CD4-positive, alpha-beta T cell (primary cell): Measurements from ENCODE around the gene SUN3. TPM values are rescaled to one million over a fixed set of nuclear protein-coding genes. Genes with fewer than 3 reads are reported as not detected.
A peak's percentile ranks its signal among the peaks of the same experiment; 100 is the strongest.

Experiments used
- ATAC-seq: fragments of 200-7000 bp; cut with Tn5 transposase; one replicate; pipeline ENCODE4 v1.10.0; 2022; ENCODE audit warnings: mild to moderate bottlenecking; ENCODE audit not compliant: poor library complexity
- CTCF ChIA-PET: fragments of 350-600 bp; sonication (Branson Sonifier 250); formaldehyde crosslinking; loops from one replicate; lab custom pipeline; 2021; ENCODE audit warnings: antibody characterized with exemption, inconsistent platforms; lab: Charles Lee
- POLR2A ChIA-PET: fragments of 350-600 bp; sonication (Branson Sonifier 250); formaldehyde crosslinking; loops from one replicate; lab custom pipeline; 2021; ENCODE audit warnings: antibody characterized with exemption, inconsistent platforms; lab: Charles Lee
- DNase-seq, 14 experiments: peaks; one replicate each; pipeline ENCODE4 v3.0.0-alpha.2; 2013 to 2020; ENCODE audit warnings: mixed read lengths in 2 of 14
- H3K27ac ChIP-seq, 2 donors: one replicate each; pipeline versions ENCODE4 v1.5.1 to v1.7.0; 2013; ENCODE audit warnings: low read length in 2 of 2, low read depth in 1 of 2, mild to moderate bottlenecking in 1 of 2
- H3K27me3 ChIP-seq, 2 experiments: 1 replicate in 1 of 2; 2 replicates in 1 of 2; pipeline versions ENCODE4 v1.6.1 to v1.7.0; 2013; ENCODE audit warnings: low read length in 2 of 2, control low read depth in 1 of 2, mild to moderate bottlenecking in 1 of 2, moderate library complexity in 1 of 2; ENCODE audit not compliant: insufficient read depth in 2 of 2, control insufficient read depth in 1 of 2
- H3K36me3 ChIP-seq: one replicate; pipeline ENCODE4 v1.6.1; 2013; ENCODE audit warnings: low read length, control low read depth; ENCODE audit not compliant: insufficient read depth
- H3K4me1 ChIP-seq: one replicate; pipeline ENCODE4 v1.6.1; 2013; ENCODE audit warnings: low read length, control low read depth; ENCODE audit not compliant: insufficient read depth
- H3K4me3 ChIP-seq: one replicate; pipeline ENCODE4 v1.5.1; 2013; ENCODE audit warnings: mild to moderate bottlenecking, low read length, moderate library complexity
- H3K9me3 ChIP-seq, 2 experiments: 1 replicate in 1 of 2; 2 replicates in 1 of 2; pipeline versions ENCODE4 v1.6.1 to v1.7.0; 2013; ENCODE audit warnings: low read length in 2 of 2, mild to moderate bottlenecking in 2 of 2, control low read depth in 1 of 2, moderate library complexity in 1 of 2; ENCODE audit not compliant: control insufficient read depth in 1 of 2, insufficient read depth in 1 of 2
- H3K27ac Mint-ChIP-seq: one replicate; pipeline ENCODE4 v1.8.0; 2020; ENCODE audit warnings: mixed read lengths
- H3K27me3 Mint-ChIP-seq: one replicate; pipeline ENCODE4 v1.8.0; 2021; ENCODE audit warnings: mixed read lengths
- H3K36me3 Mint-ChIP-seq: one replicate; pipeline ENCODE4 v1.8.0; 2021; ENCODE audit warnings: low read depth, mixed read lengths
- H3K4me1 Mint-ChIP-seq: one replicate; pipeline ENCODE4 v1.8.0; 2021; ENCODE audit warnings: low read depth, mixed read lengths
- H3K4me3 Mint-ChIP-seq: one replicate; pipeline ENCODE4 v1.8.0; 2020; ENCODE audit warnings: mild to moderate bottlenecking, mixed read lengths
- H3K9me3 Mint-ChIP-seq: one replicate; pipeline ENCODE4 v1.8.0; 2020; ENCODE audit warnings: mixed read lengths
- intact Hi-C, 2 experiments: fragments of 100-400 bp; cut with DNase I in 1 of 2; cut with micrococcal nuclease in 1 of 2; formaldehyde crosslinking; loops; one replicate each; pipeline versions ENCODE4 v1.15.1 to v1.9.0; 2023 to 2025; cut with DNase I, micrococcal nuclease
- total RNA-seq, 174 experiments: library from RNA in 2 of 174; stranded (reverse) in 2 of 174; gene quantifications; one replicate each; pipeline ENCODE4 v1.2.3 and lab custom pipeline; 2021 to 2026
- TF ChIP-seq, protein P1 (sequence below): fragments of 200-600 bp; IDR thresholded peaks from one replicate; pipeline ENCODE4 v1.8.0; 2022; ENCODE audit warnings: antibody characterized with exemption, mild to moderate bottlenecking

SUN3 gene
- total RNA-seq, 2 experiments from 2014 or later, result not detected

DNA sequence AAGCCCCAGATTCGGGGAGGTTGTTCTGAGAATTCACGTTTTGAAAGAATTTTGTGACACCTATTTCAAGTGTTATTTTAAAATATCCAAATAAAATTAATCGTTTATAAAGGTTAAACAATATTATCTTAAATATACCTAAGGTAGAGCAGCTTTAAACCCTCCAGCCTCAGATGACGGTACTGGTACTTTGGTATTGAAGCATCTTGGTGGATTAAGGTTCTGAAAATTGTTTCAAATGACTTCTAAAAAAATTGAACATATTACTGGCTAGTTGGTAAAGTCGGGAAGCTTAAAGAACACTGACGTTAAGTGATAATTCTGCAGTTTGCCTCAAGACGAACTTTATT is 49.1 kb downstream of the SUN3 start:
- peaks cover 31% of the 10 kb centered on the region for H3K4me1 Mint-ChIP-seq
- POLR2A ChIA-PET, result interaction anchor here (0.6 to 1.4 kb wide), 3 partner anchors 12 to 109 kb away, joined by 3 to 7 read pairs (median 6); partner anchors contain the start of gene UPP1
- no peaks in the 10 kb centered on the region for H3K27me3 Mint-ChIP-seq
- Histone ChIP-seq H3K27me3 (no peaks in the 10 kb centered on the region), H3K27ac (peak overlapping the region in 1 of 2 donors; percentile 95), H3K4me1 (peaks cover 22% of the 10 kb centered on the region), H3K36me3 (peaks cover 31% of the 10 kb centered on the region), H3K4me3 (peak overlapping the region; percentile 83), H3K9me3 (no peaks in the 10 kb centered on the region)
- peak overlapping the region; percentile 92 for H3K27ac Mint-ChIP-seq
- peak overlapping the region; percentile 92 for H3K4me3 Mint-ChIP-seq
- H3K9me3 Mint-ChIP-seq, result no peaks in the 10 kb centered on the region
- DNase-seq (no peak), ATAC-seq (no peak)
- peaks cover 43% of the 10 kb centered on the region for H3K36me3 Mint-ChIP-seq
- TF ChIP-seq, protein P1, sequence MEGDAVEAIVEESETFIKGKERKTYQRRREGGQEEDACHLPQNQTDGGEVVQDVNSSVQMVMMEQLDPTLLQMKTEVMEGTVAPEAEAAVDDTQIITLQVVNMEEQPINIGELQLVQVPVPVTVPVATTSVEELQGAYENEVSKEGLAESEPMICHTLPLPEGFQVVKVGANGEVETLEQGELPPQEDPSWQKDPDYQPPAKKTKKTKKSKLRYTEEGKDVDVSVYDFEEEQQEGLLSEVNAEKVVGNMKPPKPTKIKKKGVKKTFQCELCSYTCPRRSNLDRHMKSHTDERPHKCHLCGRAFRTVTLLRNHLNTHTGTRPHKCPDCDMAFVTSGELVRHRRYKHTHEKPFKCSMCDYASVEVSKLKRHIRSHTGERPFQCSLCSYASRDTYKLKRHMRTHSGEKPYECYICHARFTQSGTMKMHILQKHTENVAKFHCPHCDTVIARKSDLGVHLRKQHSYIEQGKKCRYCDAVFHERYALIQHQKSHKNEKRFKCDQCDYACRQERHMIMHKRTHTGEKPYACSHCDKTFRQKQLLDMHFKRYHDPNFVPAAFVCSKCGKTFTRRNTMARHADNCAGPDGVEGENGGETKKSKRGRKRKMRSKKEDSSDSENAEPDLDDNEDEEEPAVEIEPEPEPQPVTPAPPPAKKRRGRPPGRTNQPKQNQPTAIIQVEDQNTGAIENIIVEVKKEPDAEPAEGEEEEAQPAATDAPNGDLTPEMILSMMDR, result no peak
- intact Hi-C loops, result loop anchor here in 1 of 2 experiments (1.0 to 5.0 kb wide), 2 partner anchors 107 to 130 kb away; partner anchors contain the start of gene UPP1
- CTCF ChIA-PET, result interaction anchor here (0.8 to 1.2 kb wide), 2 partner anchors 12 kb away, joined by 3 to 4 read pairs; no protein-coding TSS in a partner anchor

DNA sequence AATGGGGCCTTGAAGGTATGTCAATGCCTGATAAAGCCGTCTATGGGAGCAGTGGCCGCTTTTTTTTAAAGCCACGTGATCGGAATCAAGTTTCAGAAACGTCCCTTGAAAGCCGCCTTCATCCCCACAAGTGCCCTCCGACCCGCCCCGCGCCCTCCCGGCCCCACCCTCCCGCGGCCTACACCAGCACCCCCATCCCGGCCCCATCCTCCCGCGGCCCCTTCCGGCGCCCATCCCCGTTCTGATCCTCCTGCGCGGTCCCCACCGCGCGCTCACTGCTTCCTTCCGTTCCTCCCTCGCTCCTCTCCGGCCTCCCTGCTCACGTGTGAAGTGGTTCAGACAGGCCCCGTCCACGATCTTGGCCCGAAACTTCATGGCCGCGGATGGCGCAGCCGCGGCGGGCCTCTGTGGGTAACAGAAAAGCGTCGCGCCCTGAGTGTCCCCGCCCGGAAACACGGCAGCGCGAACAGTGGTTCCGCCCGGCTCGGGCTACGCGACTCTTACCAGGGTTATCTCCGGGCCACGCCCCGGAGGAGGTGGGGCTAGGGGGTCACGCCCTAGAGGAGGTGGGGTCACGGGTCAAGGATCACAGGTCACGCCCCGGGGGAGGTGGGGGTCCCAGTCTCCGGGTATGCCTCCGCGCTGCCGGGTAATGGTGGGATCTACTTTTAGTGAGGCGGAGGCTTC is 49.6 kb downstream of the SUN3 start, which contains the start of gene HUS1:
TSS of gene HUS1 (minus strand) at position 471 of the 687 bp plus-strand sequence. CDS start at position 375, 96 bp downstream.
- TF ChIP-seq, protein P1, result no peak
- peak within 1 kb of the TSS; percentile 92 for H3K27ac Mint-ChIP-seq
- POLR2A ChIA-PET, result interaction anchor here (0.6 to 1.4 kb wide), 4 partner anchors 12 to 110 kb away, joined by 3 to 7 read pairs (median 6); partner anchors contain the start of gene UPP1
- peaks cover 49% of the 10 kb centered on the region for H3K36me3 Mint-ChIP-seq
- no peaks in the 10 kb centered on the region for H3K27me3 ChIP-seq
- peak within 1 kb of the TSS; percentile 92 for H3K4me3 Mint-ChIP-seq
- peaks cover 22% of the 10 kb centered on the region for H3K4me1 ChIP-seq
- intact Hi-C loops, result loop anchor here in 1 of 2 experiments (1.0 to 5.0 kb wide), 2 partner anchors 108 to 131 kb away; partner anchors contain the start of gene UPP1
- H3K36me3 ChIP-seq, result peaks cover 37% of the 10 kb centered on the region
- H3K27ac ChIP-seq, result peak within 1 kb of the TSS; percentile 82 to 95
- no peaks in the 10 kb centered on the region for H3K9me3 ChIP-seq
- CTCF ChIA-PET, result interaction anchor here (0.8 to 2.1 kb wide), 4 partner anchors 12 to 131 kb away, joined by 3 to 12 read pairs (median 6); no protein-coding TSS in a partner anchor
- ATAC-seq (peak; percentile 98), DNase-seq (peak; percentile 85 to 96 (median 92))
- H3K4me3 ChIP-seq, result peak within 1 kb of the TSS; percentile 83
- no peaks in the 10 kb centered on the region for H3K27me3 Mint-ChIP-seq
- no peaks in the 10 kb centered on the region for H3K9me3 Mint-ChIP-seq
- H3K4me1 Mint-ChIP-seq, result peaks cover 36% of the 10 kb centered on the region

DNA sequence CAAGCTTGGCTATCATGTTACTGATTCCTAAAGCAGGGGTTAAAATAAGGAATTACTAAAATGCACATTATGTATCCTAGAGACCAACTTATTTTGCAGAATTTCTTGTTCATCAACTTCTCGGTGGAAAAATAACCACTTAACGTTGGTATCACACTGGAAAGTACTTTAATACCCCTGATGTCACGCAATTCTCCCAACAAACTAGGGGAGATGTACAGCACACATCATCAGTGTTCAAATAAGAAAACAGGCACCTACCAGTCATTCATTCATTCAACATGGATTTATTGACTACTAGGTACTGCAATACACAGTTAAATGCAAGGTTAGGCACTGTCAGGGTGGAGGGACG is 50.1 kb downstream of the SUN3 start:
- peak overlapping the region; percentile 92 for H3K4me3 Mint-ChIP-seq
- peaks cover 42% of the 10 kb centered on the region for H3K36me3 ChIP-seq
- ATAC-seq (no peak), DNase-seq (no peak)
- H3K9me3 Mint-ChIP-seq, result no peaks in the 10 kb centered on the region
- CTCF ChIA-PET, result interaction anchor here (1.2 to 2.1 kb wide), 3 partner anchors 10 to 132 kb away, joined by 7 to 12 read pairs (median 9); no protein-coding TSS in a partner anchor
- H3K27me3 Mint-ChIP-seq, result no peaks in the 10 kb centered on the region
- H3K36me3 Mint-ChIP-seq, result peaks cover 54% of the 10 kb centered on the region
- H3K4me1 Mint-ChIP-seq, result peaks cover 39% of the 10 kb centered on the region
- peaks cover 22% of the 10 kb centered on the region for H3K4me1 ChIP-seq
- TF ChIP-seq, protein P1, result no peak
- no peaks in the 10 kb centered on the region for H3K9me3 ChIP-seq
- H3K27ac ChIP-seq, result peak overlapping the region in 1 of 2 donors; percentile 95
- H3K4me3 ChIP-seq, result peak overlapping the region; percentile 83
- H3K27ac Mint-ChIP-seq, result peak overlapping the region; percentile 92
- intact Hi-C loops, result loop anchor here in 1 of 2 experiments (1.0 to 5.0 kb wide), 2 partner anchors 109 to 132 kb away; partner anchors contain the start of gene UPP1
- H3K27me3 ChIP-seq, result no peaks in the 10 kb centered on the region
- POLR2A ChIA-PET, result interaction anchor here (1.2 to 1.7 kb wide), 2 partner anchors 13 to 110 kb away, joined by 6 to 7 read pairs; partner anchors contain the start of gene UPP1
